ENCODE measurements around the gene THAP3. TPM values are rescaled to one million over a fixed set of nuclear protein-coding genes. Genes with fewer than 3 reads are reported as not detected.
A peak's percentile ranks its signal among the peaks of the same experiment; 100 is the strongest.

THAP3 gene
- total RNA-seq, 1 experiment from 2014 or later = 28.8 TPM

DNA sequence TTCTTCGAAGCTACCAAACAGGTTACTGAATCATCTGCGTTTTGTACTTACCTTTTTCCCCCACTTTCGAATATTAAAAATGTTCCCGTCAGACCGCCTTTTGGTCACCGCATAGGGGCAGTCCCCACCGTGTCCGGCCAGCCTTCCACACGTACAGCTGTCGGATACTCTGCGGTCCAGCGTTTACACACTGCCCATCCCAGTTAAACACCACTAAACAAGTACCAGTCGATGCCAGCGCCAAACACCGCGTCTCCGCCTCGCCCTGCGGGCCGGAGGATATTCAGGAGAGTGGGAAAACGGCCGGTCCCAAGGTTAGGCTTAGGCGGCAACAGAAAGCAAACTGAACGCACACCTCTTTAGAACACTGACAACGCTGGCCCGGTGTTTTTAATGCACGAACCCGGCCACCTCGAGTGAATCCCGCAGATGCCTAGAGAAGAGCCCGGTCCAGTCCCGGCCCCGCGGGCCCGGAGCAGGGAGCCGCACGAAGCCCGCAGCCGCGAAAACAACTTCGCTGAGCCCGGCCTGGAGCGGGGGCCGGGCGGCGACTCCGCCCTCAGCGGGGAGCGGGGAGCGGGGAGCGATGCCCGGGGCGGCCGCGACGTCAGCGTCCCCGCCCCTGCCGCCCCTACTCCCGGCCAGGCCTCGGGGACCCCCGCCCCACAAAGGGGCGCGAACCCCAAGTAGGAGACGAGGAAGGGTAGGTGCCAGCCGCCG is 11.9 kb upstream of the THAP3 start:
- DNase-seq (ENCODE audit: low read depth) = peak; percentile 60

- DNase-seq (ENCODE audit: low read depth) = peak; percentile 99
These were observed 11.2 kb upstream of the THAP3 start, which contains the start of gene PHF13 for GRCh38 chr1:6613361-6614018. TSS of gene PHF13 (plus strand) at chr1:6613731. CDS start at chr1:6614067, 336 bp downstream.

DNA sequence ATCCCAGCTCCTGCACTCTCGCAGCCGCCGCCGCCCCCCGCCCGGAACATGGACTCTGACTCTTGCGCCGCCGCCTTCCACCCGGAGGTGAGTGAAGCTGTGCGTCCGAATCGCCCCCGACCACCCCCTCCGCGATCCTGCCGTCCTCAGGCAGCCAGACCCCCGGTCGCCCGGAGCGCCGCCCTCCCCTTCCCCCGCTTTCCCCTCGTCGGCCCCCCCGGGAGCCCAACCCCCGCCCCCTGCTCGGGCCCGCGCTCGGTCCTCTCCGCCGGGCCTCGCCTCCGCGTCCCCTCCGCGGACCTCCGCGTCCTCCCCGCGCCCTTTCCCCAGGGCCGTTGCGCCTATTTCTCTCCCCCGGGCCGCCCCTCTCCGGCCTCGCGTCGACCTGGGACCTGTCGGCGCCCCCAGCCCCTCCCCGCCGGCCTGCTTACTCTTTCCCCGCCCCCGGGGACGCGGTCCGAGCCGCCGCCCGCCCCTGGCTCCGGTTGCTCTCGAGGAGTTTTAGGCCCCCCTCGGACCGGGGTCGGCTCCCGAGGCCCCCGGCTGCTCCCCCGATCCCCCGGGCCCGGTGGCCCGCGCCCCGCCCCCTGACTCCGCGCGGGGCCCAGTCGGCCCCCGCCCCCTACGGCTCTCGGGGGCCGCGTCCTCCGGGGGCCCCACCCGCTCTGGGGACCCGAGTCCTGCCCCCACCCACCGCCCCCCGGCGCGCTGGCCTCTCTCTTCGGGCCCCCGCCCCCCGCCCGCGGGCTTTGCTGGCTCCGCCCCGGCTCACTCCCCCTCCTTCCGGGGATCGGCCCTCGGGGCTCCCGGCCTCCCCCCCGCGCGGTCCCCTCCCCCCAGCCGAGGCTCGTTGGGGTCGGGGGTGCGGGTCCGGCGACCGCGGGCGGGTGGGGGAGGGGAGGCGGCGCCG is 10.4 kb upstream of the THAP3 start:
- peak; percentile 40 for DNase-seq (ENCODE audit: low read depth)

- no peak for DNase-seq (ENCODE audit: low read depth)
These were observed 9.5 kb upstream of the THAP3 start for GRCh38 chr1:6614929-6615785.

DNA sequence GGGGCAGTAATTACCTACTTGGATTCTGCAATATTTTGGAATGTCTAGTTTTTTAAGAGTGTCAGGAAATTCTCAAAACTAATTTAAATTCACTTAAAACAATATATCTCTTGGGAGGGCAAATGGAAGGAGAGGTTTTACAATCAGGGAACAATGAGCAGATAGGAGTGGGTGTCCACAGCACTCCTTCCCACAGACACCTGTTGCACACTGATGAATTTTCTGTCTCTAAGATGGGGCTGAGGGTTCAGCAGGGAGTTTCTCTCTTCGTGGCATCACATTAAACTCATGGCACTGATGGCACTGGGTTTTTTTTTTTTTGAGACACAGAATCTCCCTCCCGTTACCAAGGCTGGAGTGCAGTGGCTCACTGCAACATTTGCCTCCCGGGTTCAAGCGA is 5.6 kb upstream of the THAP3 start:
- DNase-seq (ENCODE audit: low read depth) = no peak

GRCh38 chr1:6621429-6622391 is 3.0 kb upstream of the THAP3 start:
- no peak for DNase-seq (ENCODE audit: low read depth)

GRCh38 chr1:6622396-6623152 is 2.1 kb upstream of the THAP3 start:
- no peak for DNase-seq (ENCODE audit: low read depth)

DNA sequence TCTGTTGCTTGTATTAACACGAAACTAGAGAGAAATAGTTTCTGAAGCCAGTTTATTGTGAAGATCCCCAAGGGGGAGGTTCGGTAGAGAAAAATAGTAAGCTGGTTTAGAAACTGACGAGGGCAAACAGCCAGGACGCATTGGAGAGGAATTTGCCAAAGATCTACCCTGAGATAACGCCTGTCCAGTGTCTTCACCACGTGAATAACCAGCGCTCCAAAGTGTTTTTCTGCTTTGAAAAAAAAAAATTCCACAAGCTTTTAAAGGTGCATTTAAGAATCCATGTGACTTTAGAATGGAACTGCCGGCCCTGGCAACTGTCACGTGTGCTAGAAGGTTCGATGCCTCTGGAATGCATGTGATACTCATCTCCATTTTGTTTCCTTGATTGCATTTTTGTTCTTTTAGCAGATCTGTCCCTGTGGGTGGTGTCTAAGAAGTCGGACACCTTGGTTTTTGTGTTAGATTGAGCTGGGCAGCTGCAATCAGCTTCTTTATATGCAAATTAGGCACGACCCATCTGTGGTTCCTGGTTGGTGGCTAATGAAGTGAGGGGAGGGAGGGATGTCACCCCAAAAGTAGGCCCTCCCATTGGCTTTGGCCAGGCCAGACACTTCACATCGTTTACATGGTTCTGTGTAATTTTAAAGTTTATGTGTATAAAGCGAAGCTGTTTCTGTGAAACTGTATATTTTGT is 1.3 kb upstream of the THAP3 start:
- DNase-seq (ENCODE audit: low read depth) = no peak

GRCh38 chr1:6625584-6626149 is 999 bp downstream of the THAP3 start:
- DNase-seq (ENCODE audit: low read depth) = peak; percentile 19

- DNase-seq (ENCODE audit: low read depth) = no peak
These were observed 2.4 kb downstream of the THAP3 start for GRCh38 chr1:6627031-6627430.

- no peak for DNase-seq (ENCODE audit: low read depth)
These were observed 3.3 kb downstream of the THAP3 start for GRCh38 chr1:6627841-6628545.

DNA sequence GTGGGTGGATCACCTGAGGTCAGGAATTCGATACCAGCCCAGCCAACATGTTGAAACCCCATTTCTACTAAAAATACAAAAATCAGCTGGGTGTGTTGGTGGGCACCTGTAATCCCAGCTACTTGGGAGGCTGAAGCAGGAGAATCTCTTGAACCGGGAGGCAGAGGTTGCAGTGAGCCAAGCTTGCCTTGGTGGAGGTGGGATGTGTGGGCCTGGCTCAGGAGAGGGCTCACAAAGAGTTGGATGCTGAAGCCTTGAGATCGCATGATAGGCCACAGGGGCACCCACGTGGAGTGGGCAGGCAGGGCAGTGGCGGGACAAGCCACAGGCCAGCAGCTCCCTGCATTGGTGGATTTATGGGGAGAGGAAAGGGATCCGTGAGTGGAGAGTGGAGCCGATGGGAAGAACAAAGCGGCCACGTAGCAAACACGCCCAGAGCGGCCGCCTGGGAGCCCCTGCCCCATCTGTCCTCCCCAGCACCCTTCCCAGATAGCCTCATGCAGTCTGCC is 4.4 kb downstream of the THAP3 start:
- no peak for DNase-seq (ENCODE audit: low read depth)

DNA sequence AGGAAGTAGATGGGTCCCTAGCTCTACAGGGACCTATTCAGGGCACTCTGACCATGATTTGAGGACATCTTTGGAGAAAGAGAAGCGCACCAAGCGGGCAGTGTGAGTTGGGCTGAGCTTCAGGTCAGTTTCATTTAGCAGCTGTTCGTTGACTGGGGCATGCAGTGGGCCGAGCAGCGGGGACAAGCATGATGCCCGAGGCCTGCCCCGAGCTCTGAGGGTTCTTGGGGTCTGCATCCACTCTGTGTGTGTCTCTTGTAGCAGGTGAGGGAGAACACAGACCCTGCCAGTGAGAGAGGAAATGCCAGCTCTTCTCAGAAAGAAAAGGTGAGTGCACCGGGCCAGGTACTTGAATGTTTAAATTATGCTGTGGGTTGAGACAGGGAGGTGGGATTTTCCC is 5.4 kb downstream of the THAP3 start:
- DNase-seq (ENCODE audit: low read depth) = no peak

GRCh38 chr1:6631058-6631457 is 6.4 kb downstream of the THAP3 start:
- DNase-seq (ENCODE audit: low read depth) = no peak

GRCh38 chr1:6632588-6633514 is 8.2 kb downstream of the THAP3 start:
- no peak for DNase-seq (ENCODE audit: low read depth)

DNA sequence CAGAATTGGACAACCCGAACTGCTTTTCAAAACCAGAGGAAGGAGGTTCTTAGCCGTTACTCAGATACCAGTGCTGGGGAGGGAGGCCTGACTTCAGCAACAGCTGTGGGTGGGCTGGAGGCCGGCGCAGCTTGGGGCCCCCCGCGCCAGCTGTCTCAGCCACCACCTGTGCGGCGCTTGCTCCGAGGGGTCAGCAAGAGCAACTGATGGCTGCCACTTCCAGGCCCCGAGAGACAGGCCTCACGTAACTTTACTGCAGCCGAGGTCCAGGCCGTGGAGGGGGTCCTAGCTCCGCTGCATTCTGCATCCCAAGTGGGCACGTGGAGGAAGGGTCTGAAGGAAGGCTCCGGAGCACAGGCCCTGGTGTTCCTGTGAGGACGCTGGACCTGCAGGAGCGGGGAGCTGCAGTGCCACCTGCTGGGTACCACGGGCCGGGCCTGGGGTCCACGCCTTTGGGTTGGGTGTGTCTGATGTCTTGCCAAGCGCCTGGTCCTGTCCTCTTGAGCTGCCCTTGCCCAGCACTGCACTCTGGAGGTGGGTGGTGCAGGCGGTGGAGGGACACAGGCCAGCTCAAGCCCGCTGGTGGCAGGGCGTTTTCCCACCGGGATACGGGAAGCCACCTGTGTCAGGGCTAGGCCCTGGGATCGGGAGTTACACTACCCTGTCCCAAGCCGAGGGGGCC is 9.8 kb downstream of the THAP3 start:
- peak; percentile 33 for DNase-seq (ENCODE audit: low read depth)

All from M059J (cell line).